Kidney epithelial cell (primary cell): ENCODE results near the gene KCNQ1. TPM values are rescaled to one million over a fixed set of nuclear protein-coding genes. Genes with fewer than 3 reads are reported as not detected.

Experiments
- DNase-seq: peaks from one replicate; pipeline ENCODE4 v3.0.0-alpha.2; 2010; ENCODE audit warnings: low read depth
- H3K27me3 ChIP-seq: 2 replicates; pipeline ENCODE4 v1.6.0; 2011; ENCODE audit warnings: low read length; ENCODE audit not compliant: control insufficient read depth, insufficient read depth
- H3K36me3 ChIP-seq: 2 replicates; pipeline ENCODE4 v1.5.1; 2011; ENCODE audit warnings: low read length; ENCODE audit not compliant: control insufficient read depth, insufficient read depth
- H3K4me3 ChIP-seq: 2 replicates; pipeline ENCODE4 v1.5.1; 2011; ENCODE audit warnings: low read depth, mild to moderate bottlenecking, control low read depth, low read length
- total RNA-seq: library from RNA; depleted of rRNA; stranded (reverse); fragments of >200 nt; gene quantifications from 2 replicates; pipeline ENCODE4 v1.2.3, GENCODE V29; 2015
- TF ChIP-seq, protein P1 (sequence below): IDR thresholded peaks from 2 replicates; pipeline ENCODE4 v1.5.1; 2011; ENCODE audit warnings: mild to moderate bottlenecking, moderate library complexity, low read length, control low read depth, inconsistent platforms; ENCODE audit not compliant: insufficient read depth, poor library complexity, severe bottlenecking

KCNQ1 gene
- total RNA-seq, 1 donor from 2014 or later: 2.3 TPM

DNA sequence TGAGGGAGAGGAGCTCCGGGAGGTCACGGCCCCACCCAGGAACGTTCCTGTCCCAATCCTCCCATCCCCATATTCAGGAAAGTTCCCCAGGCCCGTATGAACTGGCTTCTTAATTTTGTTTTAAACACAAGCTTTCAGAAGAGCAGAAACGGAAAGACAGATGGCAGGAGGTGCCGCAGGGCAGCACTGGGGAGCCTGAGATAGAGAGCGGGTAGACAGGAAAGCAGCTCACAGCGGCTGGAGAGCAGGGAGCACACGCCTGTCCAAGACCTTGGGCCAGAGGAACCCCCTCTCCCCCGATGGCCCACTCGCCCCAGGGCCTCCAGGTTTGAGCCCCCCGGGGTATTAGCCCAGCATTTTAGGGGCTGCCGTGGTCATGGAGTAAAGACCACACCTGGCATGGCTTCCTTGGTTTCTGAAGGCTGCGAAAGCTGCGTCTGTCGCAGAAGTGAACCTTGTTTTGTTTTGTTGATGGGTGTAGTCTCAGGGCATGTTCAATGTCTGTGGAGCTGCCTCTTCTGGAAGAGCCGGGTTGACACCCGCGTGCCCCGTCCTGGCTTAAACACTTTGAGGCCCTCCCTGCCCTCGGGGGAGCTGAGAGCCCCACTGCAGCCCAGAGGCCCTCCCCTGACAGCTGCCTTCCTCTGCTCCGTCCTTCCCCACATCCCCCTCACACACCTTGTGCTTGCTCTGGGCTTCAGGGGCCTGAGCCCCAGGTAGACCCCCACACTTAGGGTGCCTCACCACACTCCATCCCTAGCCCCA is 272.9 kb downstream of the KCNQ1 start:
- DNase-seq: no peak
- Histone ChIP-seq H3K27me3 (peaks cover 11% of the 10 kb centered on the region), H3K4me3 (no peak overlapping the region), H3K36me3 (no peaks in the 10 kb centered on the region)
- TF ChIP-seq, protein P1, sequence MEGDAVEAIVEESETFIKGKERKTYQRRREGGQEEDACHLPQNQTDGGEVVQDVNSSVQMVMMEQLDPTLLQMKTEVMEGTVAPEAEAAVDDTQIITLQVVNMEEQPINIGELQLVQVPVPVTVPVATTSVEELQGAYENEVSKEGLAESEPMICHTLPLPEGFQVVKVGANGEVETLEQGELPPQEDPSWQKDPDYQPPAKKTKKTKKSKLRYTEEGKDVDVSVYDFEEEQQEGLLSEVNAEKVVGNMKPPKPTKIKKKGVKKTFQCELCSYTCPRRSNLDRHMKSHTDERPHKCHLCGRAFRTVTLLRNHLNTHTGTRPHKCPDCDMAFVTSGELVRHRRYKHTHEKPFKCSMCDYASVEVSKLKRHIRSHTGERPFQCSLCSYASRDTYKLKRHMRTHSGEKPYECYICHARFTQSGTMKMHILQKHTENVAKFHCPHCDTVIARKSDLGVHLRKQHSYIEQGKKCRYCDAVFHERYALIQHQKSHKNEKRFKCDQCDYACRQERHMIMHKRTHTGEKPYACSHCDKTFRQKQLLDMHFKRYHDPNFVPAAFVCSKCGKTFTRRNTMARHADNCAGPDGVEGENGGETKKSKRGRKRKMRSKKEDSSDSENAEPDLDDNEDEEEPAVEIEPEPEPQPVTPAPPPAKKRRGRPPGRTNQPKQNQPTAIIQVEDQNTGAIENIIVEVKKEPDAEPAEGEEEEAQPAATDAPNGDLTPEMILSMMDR: no peak

DNA sequence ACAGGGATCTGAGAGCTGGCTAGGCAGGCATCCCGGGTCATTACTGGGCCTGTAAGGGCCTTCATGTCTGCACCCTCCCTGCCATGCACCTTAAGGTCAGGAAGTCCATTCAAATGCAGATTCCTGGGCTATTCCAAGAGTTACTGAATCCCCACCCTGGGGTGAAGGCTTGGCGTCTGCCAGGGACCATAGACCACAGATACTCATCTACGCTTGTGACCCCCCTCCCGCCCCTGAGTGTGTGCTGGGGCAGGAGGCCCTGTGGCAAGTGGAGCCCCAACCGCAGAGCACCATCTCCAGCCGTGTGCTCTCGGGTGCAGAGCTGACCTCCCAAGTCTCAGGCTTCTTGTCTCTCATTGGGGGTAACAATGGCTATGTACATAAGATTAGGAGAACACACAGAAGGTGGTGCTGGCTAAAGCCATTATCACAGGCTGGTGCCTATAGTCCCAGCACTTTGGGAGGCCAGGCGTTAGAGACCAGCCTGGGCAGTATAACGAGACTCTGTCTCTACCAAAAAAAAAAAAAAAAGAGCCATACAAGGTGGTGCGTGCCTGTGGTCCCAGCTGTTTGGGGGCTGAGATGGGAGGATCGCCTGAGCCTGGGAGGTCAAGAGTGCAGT is 274.1 kb downstream of the KCNQ1 start:
- Histone ChIP-seq H3K36me3 (no peaks in the 10 kb centered on the region), H3K4me3 (no peak overlapping the region), H3K27me3 (peaks cover 17% of the 10 kb centered on the region)
- TF ChIP-seq, protein P1: no peak
- DNase-seq: no peak

DNA sequence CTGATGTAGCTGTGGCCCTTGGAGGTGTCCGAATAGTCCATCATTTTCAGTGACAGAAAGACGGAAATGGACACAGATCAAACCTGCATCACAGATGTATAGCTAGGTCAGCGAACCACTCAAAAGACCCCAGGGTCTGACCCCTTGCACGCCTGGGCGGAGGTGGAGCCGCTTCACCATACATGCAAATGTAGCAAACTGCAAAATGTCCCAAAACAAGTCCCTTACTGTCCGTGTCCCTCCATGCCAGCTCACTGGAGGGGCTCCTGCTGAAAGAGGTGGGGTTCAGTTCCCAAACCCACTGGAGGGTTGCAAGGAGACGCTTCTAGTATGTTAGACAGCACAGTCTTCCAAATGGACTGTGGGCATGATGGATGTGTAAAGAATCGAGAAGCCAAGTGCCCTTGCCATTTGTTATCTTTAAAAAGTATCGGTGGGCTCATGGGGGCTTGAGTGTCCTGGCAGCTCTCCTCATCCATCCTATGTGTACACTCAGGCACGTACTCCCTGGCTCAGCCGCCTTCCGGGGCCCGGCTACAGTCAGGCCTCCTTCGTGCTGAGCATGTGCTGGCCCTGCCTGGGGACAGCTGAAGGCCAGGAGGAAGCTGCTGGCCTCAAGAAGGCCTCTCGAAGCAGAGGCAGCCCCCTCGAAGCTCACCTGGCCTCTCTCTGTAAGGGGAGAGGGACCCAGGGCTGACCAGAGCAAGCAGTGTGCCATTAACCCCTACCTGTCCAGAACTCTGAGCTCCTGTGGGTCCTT is 275.2 kb downstream of the KCNQ1 start:
- peaks cover 25% of the 10 kb centered on the region for H3K27me3 ChIP-seq
- no peak overlapping the region for H3K4me3 ChIP-seq
- DNase-seq: no peak
- TF ChIP-seq, protein P1: no peak
- H3K36me3 ChIP-seq: no peaks in the 10 kb centered on the region

DNA sequence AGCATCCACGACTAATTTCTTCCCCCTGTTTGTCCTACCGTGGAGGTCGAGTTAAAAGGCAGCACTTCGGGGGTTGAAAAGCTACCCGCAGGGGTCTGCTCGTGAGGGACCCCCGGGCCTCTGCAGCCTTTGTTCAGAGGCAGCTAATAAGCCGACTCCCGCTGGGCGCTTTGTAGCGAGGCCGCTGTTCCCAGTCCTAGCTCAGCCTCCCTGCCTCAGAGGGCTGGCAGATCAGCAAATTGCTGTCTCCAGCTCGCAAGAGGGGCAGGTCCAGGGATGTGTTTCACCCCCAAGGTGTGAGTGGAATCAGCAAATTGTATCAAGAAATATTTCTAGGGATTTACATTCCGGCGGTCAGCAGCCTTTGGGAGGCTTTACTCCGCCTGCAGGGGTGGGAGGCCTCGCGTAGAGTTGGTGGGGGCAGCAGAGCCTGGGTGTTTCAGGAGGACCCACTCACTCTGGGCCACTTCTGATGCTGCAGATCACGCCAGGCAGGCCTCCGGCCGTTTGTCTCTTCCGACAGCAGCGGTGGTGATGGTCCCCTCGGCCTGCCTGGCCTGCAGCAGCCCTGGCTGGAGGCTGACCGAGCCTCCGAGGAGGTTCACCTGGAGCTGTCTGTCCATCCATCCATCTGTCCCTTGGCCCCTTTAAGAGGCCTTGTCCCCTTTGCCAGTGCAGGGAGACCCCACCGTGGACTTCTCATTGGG is 276.6 kb downstream of the KCNQ1 start:
- TF ChIP-seq, protein P1: no peak
- H3K27me3 ChIP-seq: peaks cover 25% of the 10 kb centered on the region
- H3K36me3 ChIP-seq: no peaks in the 10 kb centered on the region
- DNase-seq: no peak
- no peak overlapping the region for H3K4me3 ChIP-seq

DNA sequence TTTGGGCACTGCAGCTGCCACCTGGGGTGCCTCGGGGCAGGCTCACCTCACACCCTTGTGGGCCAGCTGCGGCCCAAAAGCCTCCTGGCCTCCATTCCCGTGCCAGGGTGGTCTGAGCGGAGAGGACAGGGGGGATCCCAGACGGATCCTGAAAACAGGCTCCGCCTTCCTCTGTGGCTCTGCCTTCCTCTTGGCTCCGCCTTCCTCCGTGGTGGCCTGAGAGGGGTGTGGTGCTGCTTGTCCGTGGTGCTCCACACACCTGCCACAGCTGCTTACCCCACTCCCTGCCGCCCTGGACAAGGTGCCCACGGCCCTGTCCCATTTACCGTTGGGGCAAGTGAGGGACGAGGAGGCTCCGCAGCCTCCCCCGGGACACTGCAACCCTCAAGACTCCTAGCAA is 278.1 kb downstream of the KCNQ1 start:
- no peak for DNase-seq
- H3K4me3 ChIP-seq: no peak overlapping the region
- peaks cover 20% of the 10 kb centered on the region for H3K27me3 ChIP-seq
- H3K36me3 ChIP-seq: no peaks in the 10 kb centered on the region
- TF ChIP-seq, protein P1: no peak
